ENCODE data around the gene CEP164.

- TF ChIP-seq EP300 (IDR thresholded peaks at IDR 0.05; ENCODE audit: low read depth) (no peak), CTCF (IDR thresholded peaks at IDR 0.05) (no peak), POLR2AphosphoS5 (IDR thresholded peaks at IDR 0.05) (no peak), POLR2A (IDR thresholded peaks at IDR 0.05) (no peak)
Measured at GRCh38 chr11:117435326-117435725, 107.7 kb downstream of the CEP164 start.

Measured in transverse colon (tissue), 4 donors.